ENCODE data around the gene SYNPR. TPM values are rescaled to one million over a fixed set of nuclear protein-coding genes. Genes with fewer than 3 reads are reported as not detected.
A peak's percentile ranks its signal among the peaks of the same experiment; 100 is the strongest.

Gene SYNPR
- total and polyA plus RNA-seq, 8 donors, result 0.13 to 0.42 (median 0.20) TPM; not detected in 4

DNA sequence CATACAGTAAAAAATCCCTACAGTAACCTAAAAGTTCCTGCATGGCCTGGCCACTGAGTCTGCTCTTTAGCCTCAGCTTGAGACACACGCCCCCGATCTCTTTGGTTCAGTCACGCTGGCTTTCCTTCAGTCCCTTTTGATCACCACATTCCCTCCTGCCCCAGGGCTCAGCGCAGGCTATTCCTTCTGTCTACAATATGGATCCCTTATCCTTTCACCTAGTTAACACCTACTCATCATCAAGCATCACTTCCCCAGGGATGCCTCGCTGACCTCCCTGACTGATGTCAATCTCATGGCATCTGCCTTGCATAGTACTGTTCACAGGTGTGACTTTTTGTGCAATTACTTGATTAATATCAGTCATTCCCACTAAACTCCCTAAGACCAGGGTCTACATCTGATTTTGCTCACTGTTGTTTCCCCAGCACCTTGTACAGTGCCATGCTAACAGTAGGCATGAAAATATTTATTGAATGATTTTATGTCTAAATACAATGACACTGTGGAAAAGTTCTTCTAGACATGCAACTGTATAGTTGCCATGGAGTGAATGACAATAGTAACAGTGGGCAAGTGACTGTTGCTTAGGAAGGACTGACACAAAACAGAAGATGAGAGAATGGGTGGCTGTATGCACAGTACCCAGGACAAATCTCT is 374.1 kb downstream of the SYNPR start, which contains the start of gene SNTN:
TSS of gene SNTN (plus strand) at position 610 of the 660 bp plus-strand sequence. CDS start at position 623, 13 bp downstream.
- DNase-seq (no peak), ATAC-seq (no peak)
- intact Hi-C loops (cut with DNase I), result no loop called here
- H3K36me3 ChIP-seq, result no peaks in the 10 kb centered on the region
- no peaks in the 10 kb centered on the region for H3K4me1 ChIP-seq
- H3K27ac ChIP-seq, result no peak within 1 kb of the TSS
- H3K27me3 ChIP-seq, result no peaks in the 10 kb centered on the region
- H3K4me3 ChIP-seq, result no peak within 1 kb of the TSS
- no peaks in the 10 kb centered on the region for H3K9me3 ChIP-seq
- no peak for TF ChIP-seq CTCF (IDR thresholded peaks at IDR 0.05)

GRCh38 chr3:63654211-63654610 is 376.1 kb downstream of the SYNPR start:
- Histone ChIP-seq H3K36me3 (no peaks in the 10 kb centered on the region), H3K27ac (no peak overlapping the region), H3K4me3 (no peak overlapping the region), H3K4me1 (no peaks in the 10 kb centered on the region), H3K27me3 (no peaks in the 10 kb centered on the region), H3K9me3 (no peaks in the 10 kb centered on the region)
- DNase-seq (no peak), ATAC-seq (no peak)
- TF ChIP-seq CTCF (IDR thresholded peaks at IDR 0.05), result no peak
- intact Hi-C loops (cut with DNase I), result no loop called here

DNA sequence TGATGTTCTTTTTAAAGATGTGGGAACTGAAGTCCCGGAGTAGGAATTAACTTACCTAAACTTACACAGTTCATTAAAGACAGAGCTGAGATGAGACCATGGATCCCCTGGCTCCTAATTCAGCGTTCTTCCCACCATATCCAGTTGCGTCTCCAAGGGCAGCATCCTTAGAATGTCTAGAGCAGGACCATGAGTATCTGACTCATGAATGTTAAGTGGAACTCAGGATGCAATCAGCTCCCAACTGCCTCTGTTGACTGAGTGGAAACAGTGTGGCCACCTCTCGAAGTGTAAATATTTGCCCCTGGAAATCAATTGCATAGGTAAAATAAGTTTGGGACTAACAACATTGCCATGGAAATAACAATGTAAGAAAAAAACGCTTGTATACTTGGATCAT is 376.8 kb downstream of the SYNPR start:
- H3K9me3 ChIP-seq, result no peaks in the 10 kb centered on the region
- H3K4me1 ChIP-seq, result no peaks in the 10 kb centered on the region
- no peaks in the 10 kb centered on the region for H3K27me3 ChIP-seq
- intact Hi-C loops (cut with DNase I), result no loop called here
- no peak overlapping the region for H3K4me3 ChIP-seq
- ATAC-seq (peak; percentile 86), DNase-seq (no peak)
- H3K27ac ChIP-seq, result no peak overlapping the region
- no peaks in the 10 kb centered on the region for H3K36me3 ChIP-seq
- TF ChIP-seq CTCF (IDR thresholded peaks at IDR 0.05), result no peak

DNA sequence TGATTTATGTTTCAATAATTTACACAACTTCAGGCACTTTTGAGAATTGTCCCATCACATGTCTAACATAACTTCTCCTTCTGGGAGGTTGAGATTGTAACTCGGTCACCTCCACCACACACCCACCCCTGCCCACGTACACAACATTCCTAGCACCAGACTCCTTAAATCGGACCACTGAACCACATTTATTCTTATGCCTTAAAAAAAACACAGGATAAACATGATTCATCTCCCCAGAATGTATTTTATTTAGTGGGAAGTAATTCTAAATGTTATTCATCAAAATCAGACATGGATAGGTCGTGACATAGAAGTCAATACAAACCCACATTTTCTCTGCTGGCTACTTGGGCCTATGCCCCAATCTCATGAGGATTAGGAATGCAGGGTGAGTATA is 377.4 kb downstream of the SYNPR start:
- ATAC-seq, result peak; percentile 66
- TF ChIP-seq CTCF (IDR thresholded peaks at IDR 0.05), result no peak

GRCh38 chr3:63656786-63657185 is 378.7 kb downstream of the SYNPR start:
- no peak for DNase-seq
- Histone ChIP-seq H3K4me1 (no peaks in the 10 kb centered on the region), H3K9me3 (no peaks in the 10 kb centered on the region), H3K36me3 (no peaks in the 10 kb centered on the region), H3K27me3 (no peaks in the 10 kb centered on the region), H3K27ac (no peak overlapping the region), H3K4me3 (no peak overlapping the region)
- intact Hi-C loops (cut with DNase I), result no loop called here
- no peak for ATAC-seq
- TF ChIP-seq CTCF (IDR thresholded peaks at IDR 0.05), result no peak

More for the DNA sequence above, 377.4 kb downstream of the SYNPR start:
- intact Hi-C loops (cut with DNase I), result no loop called here
- no peaks in the 10 kb centered on the region for H3K27me3 ChIP-seq
- no peak overlapping the region for H3K27ac ChIP-seq
- no peak for DNase-seq
- no peaks in the 10 kb centered on the region for H3K36me3 ChIP-seq
- H3K4me1 ChIP-seq, result no peaks in the 10 kb centered on the region
- no peak overlapping the region for H3K4me3 ChIP-seq
- no peaks in the 10 kb centered on the region for H3K9me3 ChIP-seq

Data from left lung (tissue), 10 donors.